Suprapubic skin (tissue), 4 donors: Measurements from ENCODE around the gene UNC50. TPM values are rescaled to one million over a fixed set of nuclear protein-coding genes. Genes with fewer than 3 reads are reported as not detected.

Experiments
- DNase-seq, 2 donors: peaks; one replicate each; pipeline ENCODE4 v3.0.0-alpha.2; 2019; ENCODE audit warnings: low spot score in 2 of 2
- H3K27ac ChIP-seq: fragments of 200-600 bp; sonication (generic); one replicate; pipeline ENCODE4 v1.5.1; 2019
- H3K27me3 ChIP-seq: fragments of 200-600 bp; sonication (generic); one replicate; pipeline ENCODE4 v1.5.1; 2019
- H3K36me3 ChIP-seq: fragments of 200-600 bp; sonication (generic); one replicate; pipeline ENCODE4 v1.5.1; 2019
- H3K4me1 ChIP-seq: fragments of 200-600 bp; sonication (generic); one replicate; pipeline ENCODE4 v1.5.1; 2019
- H3K4me3 ChIP-seq: fragments of 200-600 bp; sonication (generic); one replicate; pipeline ENCODE4 v1.5.1; 2019; ENCODE audit warnings: mild to moderate bottlenecking
- H3K9me3 ChIP-seq: fragments of 200-600 bp; sonication (generic); one replicate; pipeline ENCODE4 v1.5.1; 2019
- CTCF ChIP-seq, 2 donors: fragments of 200-600 bp in 1 of 2; fragments of 450-650 bp in 1 of 2; sonication (generic) in 1 of 2; IDR thresholded peaks; one replicate each; pipeline ENCODE4 v1.5.1; 2016 to 2019; ENCODE audit warnings: antibody characterized with exemption in 2 of 2, mild to moderate bottlenecking in 1 of 2, moderate library complexity in 1 of 2
- EP300 ChIP-seq: sonication (generic); formaldehyde crosslinking; IDR thresholded peaks from one replicate; pipeline ENCODE4 v1.6.1; 2017; ENCODE audit warnings: antibody characterized with exemption
- POLR2A ChIP-seq, 2 donors: fragments of 450-650 bp; IDR thresholded peaks; one replicate each; pipeline ENCODE4 v1.6.1; 2017; ENCODE audit warnings: antibody characterized with exemption in 2 of 2, mild to moderate bottlenecking in 2 of 2, moderate library complexity in 2 of 2
- POLR2AphosphoS5 ChIP-seq, 3 donors: sonication (generic); formaldehyde crosslinking; IDR thresholded peaks; one replicate each; pipeline ENCODE4 v1.6.1; 2017; ENCODE audit warnings: antibody characterized with exemption in 3 of 3
- WGBS: methylation state at CpG from one replicate; pipeline ENCODE4 v1.1.5; 2018; 5-methylcytosine and 5-hydroxymethylcytosine counted together
- total RNA-seq, 4 donors: library from RNA; depleted of rRNA; stranded (reverse); fragments of >200 nt; gene quantifications; one replicate each; pipeline ENCODE4 v1.1.0, GENCODE V29; 2016

Gene UNC50
- total RNA-seq, 4 donors from 2014 or later: 34.0 to 45.4 (median 40.4) TPM

- Histone ChIP-seq H3K36me3 (peaks cover 52% of the 10 kb centered on the region), H3K9me3 (no peaks in the 10 kb centered on the region), H3K27ac (no peak overlapping the region), H3K4me3 (no peak overlapping the region), H3K4me1 (no peaks in the 10 kb centered on the region), H3K27me3 (no peaks in the 10 kb centered on the region)
- no peak for DNase-seq
- 86% methylated on average over 6 of the region's 10 CpGs for WGBS
- TF ChIP-seq CTCF (IDR thresholded peaks at IDR 0.05): no peak
- no peak for TF ChIP-seq POLR2AphosphoS5 (IDR thresholded peaks at IDR 0.05)
- TF ChIP-seq EP300: no peak
- no peak for TF ChIP-seq POLR2A (IDR thresholded peaks at IDR 0.05)
These were observed 24.4 kb upstream of the UNC50 start for GRCh38 chr2:98583816-98584618.

- no peak overlapping the region for H3K27ac ChIP-seq
- TF ChIP-seq CTCF (IDR thresholded peaks at IDR 0.05) (no peak), POLR2A (IDR thresholded peaks at IDR 0.05) (no peak), POLR2AphosphoS5 (IDR thresholded peaks at IDR 0.05) (no peak), EP300 (no peak)
- peaks cover 46% of the 10 kb centered on the region for H3K36me3 ChIP-seq
- DNase-seq: no peak
- no peaks in the 10 kb centered on the region for H3K9me3 ChIP-seq
- 93% methylated on average over 10 of the region's 10 CpGs for WGBS
- no peak overlapping the region for H3K4me3 ChIP-seq
- H3K27me3 ChIP-seq: no peaks in the 10 kb centered on the region
- no peaks in the 10 kb centered on the region for H3K4me1 ChIP-seq
These were observed 23.0 kb upstream of the UNC50 start for GRCh38 chr2:98585386-98585785.

- TF ChIP-seq POLR2AphosphoS5 (IDR thresholded peaks at IDR 0.05) (no peak), POLR2A (IDR thresholded peaks at IDR 0.05) (no peak), EP300 (no peak), CTCF (IDR thresholded peaks at IDR 0.05) (no peak)
- H3K4me3 ChIP-seq: no peak overlapping the region
- no peaks in the 10 kb centered on the region for H3K9me3 ChIP-seq
- WGBS: 87% methylated on average over 6 of the region's 6 CpGs
- H3K27ac ChIP-seq: no peak overlapping the region
- H3K27me3 ChIP-seq: no peaks in the 10 kb centered on the region
- no peak for DNase-seq
- peaks cover 53% of the 10 kb centered on the region for H3K36me3 ChIP-seq
- H3K4me1 ChIP-seq: no peaks in the 10 kb centered on the region
These were observed 21.7 kb upstream of the UNC50 start for GRCh38 chr2:98586551-98587140.

GRCh38 chr2:98588880-98589431 is 19.4 kb upstream of the UNC50 start:
- DNase-seq: no peak
- WGBS: 75% methylated on average over 4 of the region's 4 CpGs
- H3K9me3 ChIP-seq: no peaks in the 10 kb centered on the region
- H3K27ac ChIP-seq: no peak overlapping the region
- peaks cover 36% of the 10 kb centered on the region for H3K36me3 ChIP-seq
- no peaks in the 10 kb centered on the region for H3K27me3 ChIP-seq
- H3K4me3 ChIP-seq: no peak overlapping the region
- H3K4me1 ChIP-seq: no peaks in the 10 kb centered on the region
- TF ChIP-seq POLR2AphosphoS5 (IDR thresholded peaks at IDR 0.05): no peak
- TF ChIP-seq CTCF (IDR thresholded peaks at IDR 0.05): no peak
- no peak for TF ChIP-seq EP300
- no peak for TF ChIP-seq POLR2A (IDR thresholded peaks at IDR 0.05)

- Histone ChIP-seq H3K4me1 (no peaks in the 10 kb centered on the region), H3K27me3 (no peaks in the 10 kb centered on the region), H3K4me3 (no peak overlapping the region), H3K9me3 (no peaks in the 10 kb centered on the region), H3K27ac (no peak overlapping the region), H3K36me3 (peaks cover 31% of the 10 kb centered on the region)
- no peak for TF ChIP-seq POLR2A (IDR thresholded peaks at IDR 0.05)
- TF ChIP-seq POLR2AphosphoS5 (IDR thresholded peaks at IDR 0.05): no peak
- no peak for TF ChIP-seq CTCF (IDR thresholded peaks at IDR 0.05)
- no peak for TF ChIP-seq EP300
- no peak for DNase-seq
- WGBS: 90% methylated on average over 4 of the region's 4 CpGs
These were observed 18.9 kb upstream of the UNC50 start for GRCh38 chr2:98589489-98589888.
